Spleen (tissue), 11 donors: ENCODE measurements around the gene PTK6. TPM values are rescaled to one million over a fixed set of nuclear protein-coding genes. Genes with fewer than 3 reads are reported as not detected.
A peak's percentile ranks its signal among the peaks of the same experiment; 100 is the strongest.

Experiments
- DNase-seq: peaks from one replicate; pipeline ENCODE4 v3.0.0-alpha.2; 2020
- H3K27ac ChIP-seq, 8 donors: fragments of 200-600 bp; sonication (generic) in 7 of 8; 1 replicate in 4 of 8; 2 replicates in 4 of 8; pipeline versions ENCODE4 v1.5.0 to v1.8.0; 2016 to 2021; ENCODE audit warnings: inconsistent platforms in 4 of 8, mild to moderate bottlenecking in 4 of 8, moderate library complexity in 1 of 8
- H3K27me3 ChIP-seq, 7 donors: fragments of 200-600 bp; sonication (generic) in 6 of 7; replicated peaks in 1 of 7; 1 replicate in 4 of 7; 2 replicates in 3 of 7; pipeline versions ENCODE4 v1.5.0 to v1.8.0; 2016 to 2021; ENCODE audit warnings: inconsistent platforms in 3 of 7, mild to moderate bottlenecking in 1 of 7
- H3K36me3 ChIP-seq, 6 donors: fragments of 200-600 bp; sonication (generic) in 5 of 6; 1 replicate in 4 of 6; 2 replicates in 2 of 6; pipeline versions ENCODE4 v1.5.0 to v1.8.0; 2016 to 2021; ENCODE audit warnings: inconsistent platforms in 2 of 6
- H3K4me1 ChIP-seq, 6 donors: fragments of 200-600 bp; sonication (generic) in 5 of 6; 1 replicate in 3 of 6; 2 replicates in 3 of 6; pipeline versions ENCODE4 v1.5.0 to v1.8.0; 2016 to 2021; ENCODE audit warnings: inconsistent platforms in 3 of 6
- H3K4me3 ChIP-seq, 8 donors: fragments of 200-600 bp; sonication (generic) in 7 of 8; 1 replicate in 4 of 8; 2 replicates in 4 of 8; pipeline versions ENCODE4 v1.5.0 to v1.8.0; 2016 to 2021; ENCODE audit warnings: inconsistent platforms in 4 of 8, mild to moderate bottlenecking in 4 of 8, moderate library complexity in 2 of 8
- H3K9me3 ChIP-seq, 8 donors: fragments of 200-600 bp; sonication (generic) in 7 of 8; 1 replicate in 4 of 8; 2 replicates in 4 of 8; pipeline versions ENCODE4 v1.5.0 to v1.8.0; 2016 to 2021; ENCODE audit warnings: inconsistent platforms in 4 of 8
- POLR2A ChIP-seq, 3 donors: fragments of 450-650 bp; IDR thresholded peaks; one replicate each; pipeline ENCODE4 v1.5.1; 2017; ENCODE audit warnings: antibody characterized with exemption in 3 of 3, mild to moderate bottlenecking in 1 of 3
- POLR2AphosphoS5 ChIP-seq, 3 donors: sonication (generic); formaldehyde crosslinking; IDR thresholded peaks; one replicate each; pipeline ENCODE4 v1.5.1; 2017; ENCODE audit warnings: antibody characterized with exemption in 3 of 3
- WGBS, 5 donors: extraction: QIAGEN DNeasy Blood & Tissue Kit in 3 of 5; methylation state at CpG; one replicate each; pipeline versions ENCODE4 v1.1.5 to v1.1.7; 2013 to 2018; 5-methylcytosine and 5-hydroxymethylcytosine counted together
- intact Hi-C: fragments of 100-400 bp; cut with DNase I; formaldehyde crosslinking; loops from one replicate; pipeline ENCODE4 v1.15.0; 2023; ENCODE audit warnings: low total_unique reads
- polyA plus RNA-seq, 3 donors: library from polyadenylated mRNA; stranded (reverse); fragments of 200-250 nt; gene quantifications; one replicate each; pipeline ENCODE4 v1.2.1, GENCODE V29; 2013
- total RNA-seq, 7 donors: library from RNA; depleted of rRNA in 3 of 7; stranded (reverse); fragments of >200 nt in 3 of 7; fragmentation: NEBNext Ultra II Directional in 4 of 7; extraction: Animal tissue kit (Norgen Biotek cat#: 25700) in 4 of 7; gene quantifications; one replicate each; pipeline versions ENCODE4 v1.1.0 to v1.2.1, GENCODE V29; 2016 to 2021
- TF ChIP-seq, protein P1 (sequence below), 11 experiments: fragments of 200-600 bp in 7 of 11; fragments of 450-650 bp in 4 of 11; sonication (generic) in 4 of 11; IDR thresholded peaks in 8 of 11; conservative IDR thresholded peaks in 3 of 11; 1 replicate in 7 of 11; 2 replicates in 4 of 11; pipeline versions ENCODE4 v1.4.0 to v1.8.0; 2016 to 2021; ENCODE audit warnings: antibody characterized with exemption in 11 of 11, inconsistent platforms in 4 of 11, mild to moderate bottlenecking in 1 of 11
- donor health status: healthy with polysubstance abuse.
- donor health status: DM: no; HTN: no; CAD: no; lungs with moderate emphysema.
- donor health status: DM: no; HTN: no; CAD: no.
- donor health status: Bipolar disorder and iron deficiency.
- donor health status: healthy.
- donor health status: DM: no; HTN: no; CAD: no.
- donor health status: DM: yes; HTN: yes; CAD: no.

The PTK6 gene
- total and polyA plus RNA-seq, 10 donors: 0.20 to 1.0 (median 0.71) TPM

GRCh38 chr20:63529180-63529860 lies 7.9 kb downstream of the PTK6 start:
- 84 to 90% (median 86%) methylated on average over 16 to 27 of the region's 27 CpGs for WGBS, 5 donors
- DNase-seq: no peak
- peaks cover 0 to 12% (median 2%) of the 10 kb centered on the region in 6 donors for H3K4me1 ChIP-seq
- intact Hi-C loops: no loop called here
- H3K9me3 ChIP-seq: no peaks in the 10 kb centered on the region
- no peaks in the 10 kb centered on the region for H3K36me3 ChIP-seq
- H3K27me3 ChIP-seq: peaks cover 0 to 17% (median 0%) of the 10 kb centered on the region in 7 donors
- H3K27ac ChIP-seq: no peak overlapping the region
- TF ChIP-seq POLR2AphosphoS5 (IDR thresholded peaks at IDR 0.05) (peak in 1 of 3 donors; percentile 44), POLR2A (IDR thresholded peaks at IDR 0.05) (no peak)
- TF ChIP-seq, protein P1, sequence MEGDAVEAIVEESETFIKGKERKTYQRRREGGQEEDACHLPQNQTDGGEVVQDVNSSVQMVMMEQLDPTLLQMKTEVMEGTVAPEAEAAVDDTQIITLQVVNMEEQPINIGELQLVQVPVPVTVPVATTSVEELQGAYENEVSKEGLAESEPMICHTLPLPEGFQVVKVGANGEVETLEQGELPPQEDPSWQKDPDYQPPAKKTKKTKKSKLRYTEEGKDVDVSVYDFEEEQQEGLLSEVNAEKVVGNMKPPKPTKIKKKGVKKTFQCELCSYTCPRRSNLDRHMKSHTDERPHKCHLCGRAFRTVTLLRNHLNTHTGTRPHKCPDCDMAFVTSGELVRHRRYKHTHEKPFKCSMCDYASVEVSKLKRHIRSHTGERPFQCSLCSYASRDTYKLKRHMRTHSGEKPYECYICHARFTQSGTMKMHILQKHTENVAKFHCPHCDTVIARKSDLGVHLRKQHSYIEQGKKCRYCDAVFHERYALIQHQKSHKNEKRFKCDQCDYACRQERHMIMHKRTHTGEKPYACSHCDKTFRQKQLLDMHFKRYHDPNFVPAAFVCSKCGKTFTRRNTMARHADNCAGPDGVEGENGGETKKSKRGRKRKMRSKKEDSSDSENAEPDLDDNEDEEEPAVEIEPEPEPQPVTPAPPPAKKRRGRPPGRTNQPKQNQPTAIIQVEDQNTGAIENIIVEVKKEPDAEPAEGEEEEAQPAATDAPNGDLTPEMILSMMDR (IDR thresholded peaks at IDR 0.05 in 8 of 11, conservative IDR thresholded peaks at IDR 0.05 in 3 of 11): no peak
- no peak overlapping the region for H3K4me3 ChIP-seq

DNA sequence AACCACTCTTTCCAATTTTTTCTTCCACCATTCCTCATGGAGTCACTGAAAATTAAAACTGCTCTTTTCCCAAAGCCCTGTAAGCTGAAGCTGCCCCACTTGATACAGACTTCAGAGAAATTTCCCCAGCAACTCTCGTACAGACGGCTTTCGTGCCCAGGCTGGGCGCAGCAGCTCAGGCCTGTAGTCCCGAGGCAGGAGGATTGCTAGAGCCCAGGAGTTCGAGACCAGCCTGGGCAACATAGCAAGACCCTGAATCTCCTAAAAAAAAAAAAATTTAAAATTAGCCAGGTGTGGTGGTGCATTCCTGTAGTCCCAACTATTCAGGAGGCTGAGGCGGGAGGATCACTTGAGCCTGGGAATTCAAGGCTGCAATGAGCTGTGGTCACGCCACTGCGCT lies 10.0 kb downstream of the PTK6 start:
- TF ChIP-seq POLR2AphosphoS5 (IDR thresholded peaks at IDR 0.05) (no peak), POLR2A (IDR thresholded peaks at IDR 0.05) (no peak)
- TF ChIP-seq, protein P1 (IDR thresholded peaks at IDR 0.05 in 8 of 11, conservative IDR thresholded peaks at IDR 0.05 in 3 of 11): no peak
- intact Hi-C loops: no loop called here
- H3K36me3 ChIP-seq: peaks cover 0 to 18% (median 7%) of the 10 kb centered on the region in 6 donors
- no peak for DNase-seq
- no peak overlapping the region for H3K27ac ChIP-seq
- H3K27me3 ChIP-seq: peaks cover 0 to 9% (median 0%) of the 10 kb centered on the region in 7 donors
- H3K4me3 ChIP-seq: no peak overlapping the region
- peaks cover 5 to 20% (median 5%) of the 10 kb centered on the region in 6 donors for H3K4me1 ChIP-seq
- H3K9me3 ChIP-seq: peaks cover 0 to 12% (median 8%) of the 10 kb centered on the region in 8 donors
- WGBS, 5 donors: 84 to 92% (median 88%) methylated on average over 9 of the region's 9 CpGs

GRCh38 chr20:63525971-63526370 lies 11.2 kb downstream of the PTK6 start:
- Histone ChIP-seq H3K27me3 (peaks cover 0 to 9% (median 0%) of the 10 kb centered on the region in 7 donors), H3K36me3 (peaks cover 0 to 25% (median 8%) of the 10 kb centered on the region in 6 donors), H3K4me3 (no peak overlapping the region), H3K9me3 (peaks cover 0 to 12% (median 8%) of the 10 kb centered on the region in 8 donors), H3K4me1 (peaks cover 13 to 32% (median 17%) of the 10 kb centered on the region in 6 donors), H3K27ac (no peak overlapping the region)
- WGBS, 5 donors: 9 to 18% (median 15%) methylated on average over 2 of the region's 2 CpGs
- peak; percentile 67 for DNase-seq
- TF ChIP-seq POLR2AphosphoS5 (IDR thresholded peaks at IDR 0.05): no peak
- TF ChIP-seq, protein P1 (IDR thresholded peaks at IDR 0.05 in 8 of 11, conservative IDR thresholded peaks at IDR 0.05 in 3 of 11): no peak
- no peak for TF ChIP-seq POLR2A (IDR thresholded peaks at IDR 0.05)
- intact Hi-C loops: no loop called here

DNA sequence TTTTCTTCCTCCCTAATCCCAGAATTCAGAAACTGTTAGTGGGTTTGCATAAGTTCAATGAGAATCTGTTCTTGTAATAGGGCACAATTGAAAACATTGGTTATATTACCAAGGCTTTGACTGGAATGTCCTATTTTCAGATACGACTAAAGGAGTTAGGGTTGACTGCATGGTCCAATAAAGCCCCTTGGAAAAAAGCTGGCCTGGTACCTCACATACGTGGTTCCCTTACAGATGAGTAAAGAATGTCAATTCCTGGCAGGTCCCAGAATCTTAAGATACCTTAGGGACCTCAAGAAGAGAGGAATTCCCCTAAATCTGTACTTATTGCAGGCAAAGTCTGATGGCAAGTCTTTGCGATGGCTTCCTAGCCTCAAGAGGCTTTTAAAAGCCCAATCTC lies 12.0 kb downstream of the PTK6 start:
- H3K27ac ChIP-seq: no peak overlapping the region
- H3K9me3 ChIP-seq: peaks cover 0 to 12% (median 8%) of the 10 kb centered on the region in 8 donors
- WGBS, 5 donors: 76 to 84% (median 78%) methylated on average over 3 of the region's 3 CpGs
- H3K27me3 ChIP-seq: peaks cover 0 to 2% (median 0%) of the 10 kb centered on the region in 7 donors
- no peak overlapping the region for H3K4me3 ChIP-seq
- TF ChIP-seq, protein P1 (IDR thresholded peaks at IDR 0.05 in 8 of 11, conservative IDR thresholded peaks at IDR 0.05 in 3 of 11): no peak
- intact Hi-C loops: no loop called here
- H3K36me3 ChIP-seq: peaks cover 0 to 25% (median 8%) of the 10 kb centered on the region in 6 donors
- no peak for DNase-seq
- H3K4me1 ChIP-seq: peaks cover 13 to 33% (median 18%) of the 10 kb centered on the region in 6 donors
